HG02759 (cell line): ENCODE data around the gene MAST1.

Experiments
- ATAC-seq: cut with Tn5 transposase; IDR thresholded peaks from one replicate; pipeline ENCODE4 v1.9.1; 2021; ENCODE audit warnings: mild to moderate bottlenecking, moderate library complexity; ENCODE audit not compliant: unreplicated experiment

Gene MAST1

GRCh38 chr19:12867120-12868099 lies 29.1 kb downstream of the MAST1 start:
- peak; percentile 68 for ATAC-seq

DNA sequence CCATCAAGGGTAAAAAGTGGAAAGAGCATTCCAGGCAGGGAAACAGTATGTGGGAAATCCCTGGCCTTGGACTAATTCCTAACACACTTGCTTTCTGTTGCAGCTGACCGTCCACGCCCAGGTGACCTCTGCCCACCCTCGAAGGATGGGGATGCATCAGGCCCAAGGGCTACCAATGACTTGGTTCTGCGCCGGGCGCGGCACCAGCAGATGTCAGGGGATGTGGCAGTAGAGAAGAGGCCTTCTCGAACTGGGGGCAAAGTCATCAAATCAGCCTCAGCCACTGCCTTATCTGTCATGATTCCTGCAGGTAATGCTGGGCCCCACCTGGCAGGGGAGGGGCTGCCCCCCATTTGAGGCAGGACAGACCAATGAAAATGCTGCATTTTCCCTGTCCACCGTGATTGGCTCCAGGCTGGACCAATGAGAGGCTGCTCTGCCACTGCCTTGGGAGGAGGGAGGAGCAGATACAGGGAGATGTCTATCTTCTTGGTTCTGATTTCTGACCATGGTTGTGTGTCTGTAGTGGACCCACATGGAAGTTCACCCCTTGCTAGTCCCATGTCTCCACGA lies 30.3 kb downstream of the MAST1 start:
- ATAC-seq, result no peak

DNA sequence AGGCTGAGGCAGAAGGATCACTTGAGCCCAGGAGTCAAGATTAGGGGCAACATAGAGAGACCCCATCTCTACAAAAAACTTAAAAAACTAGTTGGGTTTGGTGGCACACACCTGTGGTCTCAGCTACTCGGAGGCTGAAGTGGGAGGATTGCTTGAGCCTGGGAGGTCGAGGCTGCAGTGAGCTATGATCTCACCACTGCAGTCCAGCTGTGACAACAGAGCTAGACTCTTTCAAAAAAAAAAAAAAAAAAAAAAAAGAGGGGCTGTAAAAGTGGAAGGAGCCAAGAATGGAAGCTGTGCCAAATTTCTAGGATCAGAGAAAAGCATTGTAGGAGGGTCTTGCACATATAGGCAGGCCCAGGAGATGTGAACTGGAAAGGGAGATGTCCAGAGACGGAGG lies 33.4 kb downstream of the MAST1 start:
- no peak for ATAC-seq

DNA sequence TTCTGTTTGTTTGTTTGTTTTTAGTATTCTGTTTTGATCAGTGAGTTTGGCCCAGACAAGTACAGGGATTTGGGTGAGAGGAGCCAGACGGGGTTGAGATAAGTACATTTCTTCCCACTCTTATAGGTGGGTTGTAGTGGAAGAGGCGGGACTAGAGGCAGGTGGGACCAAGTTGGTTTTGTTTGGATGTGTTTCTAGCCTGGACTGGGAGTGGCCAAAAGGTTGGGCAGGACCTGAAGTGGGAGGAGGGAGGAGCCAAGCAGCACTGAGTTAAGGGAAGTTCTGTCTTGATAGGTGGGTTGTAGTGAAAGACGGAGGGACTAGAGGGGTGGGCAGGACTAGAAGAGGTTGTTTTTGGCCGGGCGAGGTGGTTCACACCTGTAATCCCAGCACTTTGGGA lies 33.9 kb downstream of the MAST1 start:
- no peak for ATAC-seq

GRCh38 chr19:12872941-12873890 lies 34.9 kb downstream of the MAST1 start:
- no peak for ATAC-seq

- no peak for ATAC-seq
Observed at GRCh38 chr19:12873891-12874745, 35.8 kb downstream of the MAST1 start.

DNA sequence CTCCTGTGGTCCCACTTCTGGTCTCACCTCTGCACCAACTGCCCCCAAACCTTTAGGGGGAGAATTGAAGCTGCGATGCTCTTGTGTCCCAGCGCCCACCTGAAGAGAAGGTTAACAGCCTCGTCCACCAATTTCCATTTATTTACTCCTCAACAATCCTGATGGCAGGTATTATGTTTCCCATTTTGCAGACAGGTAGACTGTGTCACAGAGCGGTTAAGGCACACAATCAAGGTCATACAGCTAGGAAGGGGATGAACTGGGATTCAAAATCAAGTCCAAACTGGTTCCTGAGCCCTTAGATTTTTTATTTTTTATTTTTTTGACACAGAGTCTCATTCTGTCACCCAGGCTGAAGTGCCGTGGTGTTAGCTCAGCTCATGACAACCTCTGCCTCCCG lies 36.8 kb downstream of the MAST1 start:
- ATAC-seq, result no peak

GRCh38 chr19:12880551-12881171 lies 42.3 kb downstream of the MAST1 start:
- peak; percentile 22 for ATAC-seq

- peak; percentile 88 for ATAC-seq
Observed at GRCh38 chr19:12881172-12881808, 43.0 kb downstream of the MAST1 start, which contains the start of gene DNASE2. DNASE2 (minus strand) TSS chr19:12881449; CDS start chr19:12881375, 74 bp downstream.

- ATAC-seq, result no peak
Observed at GRCh38 chr19:12882589-12882988, 44.3 kb downstream of the MAST1 start.

DNA sequence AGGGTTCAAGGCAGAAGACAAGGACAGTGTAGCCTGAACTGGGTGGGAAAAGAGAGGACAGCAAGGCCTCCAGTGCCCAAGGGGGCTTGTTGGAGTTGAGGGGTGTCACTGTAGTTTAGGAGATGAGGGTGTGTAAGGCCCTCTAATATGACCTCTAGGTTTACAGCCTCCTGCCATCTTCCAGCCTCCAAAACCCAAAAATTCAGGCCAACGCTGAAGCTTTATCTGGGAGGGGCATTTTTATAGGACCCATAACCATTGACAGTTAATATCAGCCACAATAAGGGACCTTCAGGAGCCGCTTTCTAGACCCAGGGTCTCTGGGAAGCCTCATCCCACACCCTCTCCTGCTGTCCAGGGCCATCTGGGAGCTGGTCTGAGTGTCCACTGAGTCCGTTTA lies 45.9 kb downstream of the MAST1 start:
- ATAC-seq, result no peak

DNA sequence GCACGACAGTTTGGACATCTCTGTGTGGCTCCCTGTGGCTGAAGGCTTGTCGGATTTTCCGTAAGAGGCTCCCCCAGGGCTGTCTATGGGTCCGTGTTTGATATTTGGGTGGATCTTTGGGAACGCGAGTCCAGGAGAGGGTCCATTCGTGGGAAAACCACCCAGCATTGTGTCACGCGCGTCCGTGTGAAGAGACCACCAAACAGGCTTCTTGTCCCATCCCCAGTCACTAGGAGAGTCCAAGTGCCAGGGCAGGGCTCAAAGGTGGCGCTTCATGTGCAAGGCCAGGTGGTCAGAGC lies 46.3 kb downstream of the MAST1 start:
- ATAC-seq, result no peak

- no peak for ATAC-seq
Observed at GRCh38 chr19:12884926-12885748, 46.8 kb downstream of the MAST1 start.

GRCh38 chr19:12885749-12886650 lies 47.7 kb downstream of the MAST1 start:
- ATAC-seq, result no peak

GRCh38 chr19:12886651-12886968 lies 48.3 kb downstream of the MAST1 start:
- no peak for ATAC-seq

DNA sequence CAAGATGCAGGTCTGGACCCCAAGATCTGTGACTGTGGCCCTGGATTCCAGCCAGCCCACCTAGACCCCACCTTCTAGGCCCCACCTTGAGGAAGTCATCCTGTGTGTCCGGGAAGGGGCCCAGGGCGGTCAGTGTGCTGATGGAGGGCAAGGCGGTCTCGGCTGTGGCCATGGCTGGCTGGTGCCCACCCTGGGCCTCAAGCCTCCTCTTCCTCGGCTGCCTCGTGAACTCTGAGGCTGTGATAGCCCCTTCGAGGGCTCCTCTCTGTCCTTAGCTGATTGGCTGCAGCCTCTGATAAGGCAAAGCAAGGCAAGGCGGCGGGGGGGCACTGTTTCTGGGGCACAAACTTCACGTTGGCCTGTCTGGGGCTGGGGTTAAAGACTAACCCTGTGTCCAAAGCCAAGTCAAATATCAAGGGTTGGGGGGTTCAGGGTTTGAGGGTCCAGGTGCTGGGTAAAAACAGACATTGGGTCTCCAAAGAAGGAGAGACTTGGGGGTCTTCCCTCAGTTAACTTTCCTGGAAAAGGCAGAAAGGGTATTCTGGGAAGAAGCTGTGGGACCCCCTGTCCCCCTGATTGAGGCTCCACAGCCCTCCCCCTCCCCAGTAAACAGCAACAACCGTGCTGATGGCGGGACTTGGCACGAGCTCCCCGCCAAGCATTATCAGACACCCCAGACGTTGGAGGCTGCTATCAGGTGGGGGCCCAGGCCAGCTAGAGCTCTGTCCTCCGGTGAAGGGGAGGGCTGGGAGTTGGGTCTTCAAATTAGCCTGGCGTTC lies 48.8 kb downstream of the MAST1 start, which contains the start of gene KLF1:
TSS of gene KLF1 (minus strand) at position 233 of the 779 bp plus-strand sequence. CDS start at position 172, 61 bp downstream.
- ATAC-seq, result no peak
